NCI-H1092 (cell line): Measurements from ENCODE around the gene PGP.

Experiments used
- DNase-seq: peaks from one replicate; lab custom pipeline; 2025; lab: John Stamatoyannopoulos, UW

The PGP gene

DNA sequence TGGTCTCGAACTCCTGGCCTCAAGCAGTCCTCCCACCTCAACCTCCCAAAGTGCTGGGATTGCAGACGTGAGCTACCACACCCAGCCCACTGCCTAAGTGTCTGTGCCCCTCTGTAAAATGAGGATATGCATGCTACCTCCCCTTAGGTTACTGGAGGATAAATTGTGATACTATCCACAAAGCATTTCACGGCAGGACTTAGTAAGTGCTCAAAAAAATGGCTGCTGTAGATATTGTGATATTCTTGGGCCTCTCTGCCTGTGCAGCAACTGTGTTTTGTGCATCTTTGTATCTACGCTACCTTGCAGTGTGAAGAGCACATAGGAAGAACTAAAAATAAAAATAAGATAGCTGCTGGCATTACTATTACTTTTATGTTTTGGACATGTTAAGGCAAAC lies 16.4 kb downstream of the PGP start:
- DNase-seq: no peak

DNA sequence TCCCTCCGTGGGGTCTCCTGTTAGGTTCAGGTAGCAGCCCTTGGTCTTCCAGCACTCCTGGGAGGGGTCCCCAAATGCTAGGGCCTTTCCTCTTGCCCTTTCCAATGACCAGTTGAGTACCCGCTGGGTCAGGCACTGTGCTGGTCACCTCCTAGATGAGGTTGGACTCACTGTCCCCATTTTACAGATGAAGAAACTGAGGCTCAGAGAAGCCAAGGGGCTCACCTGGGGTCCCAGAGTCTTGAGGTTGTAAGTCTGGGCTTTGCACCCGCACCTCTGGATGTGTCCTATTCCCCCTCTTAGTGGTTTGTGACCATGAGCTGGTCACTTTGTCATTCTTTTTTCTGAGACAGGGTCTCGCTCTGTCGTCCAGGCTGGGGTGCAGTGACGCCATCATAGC lies 16.9 kb downstream of the PGP start:
- no peak for DNase-seq

DNA sequence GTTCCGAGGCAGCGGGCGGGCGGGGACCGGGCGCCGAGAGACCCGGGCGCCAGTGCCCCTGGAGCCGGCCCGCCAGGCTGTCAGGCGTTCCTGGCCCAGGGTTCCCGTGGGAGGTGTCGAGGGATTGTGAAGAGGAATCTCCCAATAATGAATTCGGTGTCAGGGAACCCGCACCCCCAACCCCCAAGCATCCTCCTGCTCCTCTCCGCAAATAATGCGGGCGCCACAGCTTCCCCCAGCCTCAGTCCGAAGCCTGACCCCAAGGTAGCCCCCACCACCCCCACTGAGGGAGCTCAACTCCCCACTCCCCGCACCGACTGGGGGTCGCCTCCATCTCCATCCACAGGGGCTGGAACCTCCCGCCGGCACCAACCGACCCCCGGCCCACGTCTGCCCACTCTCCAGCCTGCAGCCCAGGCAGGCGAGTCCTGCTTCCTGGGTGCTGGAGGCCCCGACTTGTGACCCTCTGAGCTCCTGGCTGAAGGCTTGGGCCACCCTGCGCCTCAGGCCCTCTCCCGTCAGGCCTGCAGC lies 17.6 kb downstream of the PGP start:
- no peak for DNase-seq

DNA sequence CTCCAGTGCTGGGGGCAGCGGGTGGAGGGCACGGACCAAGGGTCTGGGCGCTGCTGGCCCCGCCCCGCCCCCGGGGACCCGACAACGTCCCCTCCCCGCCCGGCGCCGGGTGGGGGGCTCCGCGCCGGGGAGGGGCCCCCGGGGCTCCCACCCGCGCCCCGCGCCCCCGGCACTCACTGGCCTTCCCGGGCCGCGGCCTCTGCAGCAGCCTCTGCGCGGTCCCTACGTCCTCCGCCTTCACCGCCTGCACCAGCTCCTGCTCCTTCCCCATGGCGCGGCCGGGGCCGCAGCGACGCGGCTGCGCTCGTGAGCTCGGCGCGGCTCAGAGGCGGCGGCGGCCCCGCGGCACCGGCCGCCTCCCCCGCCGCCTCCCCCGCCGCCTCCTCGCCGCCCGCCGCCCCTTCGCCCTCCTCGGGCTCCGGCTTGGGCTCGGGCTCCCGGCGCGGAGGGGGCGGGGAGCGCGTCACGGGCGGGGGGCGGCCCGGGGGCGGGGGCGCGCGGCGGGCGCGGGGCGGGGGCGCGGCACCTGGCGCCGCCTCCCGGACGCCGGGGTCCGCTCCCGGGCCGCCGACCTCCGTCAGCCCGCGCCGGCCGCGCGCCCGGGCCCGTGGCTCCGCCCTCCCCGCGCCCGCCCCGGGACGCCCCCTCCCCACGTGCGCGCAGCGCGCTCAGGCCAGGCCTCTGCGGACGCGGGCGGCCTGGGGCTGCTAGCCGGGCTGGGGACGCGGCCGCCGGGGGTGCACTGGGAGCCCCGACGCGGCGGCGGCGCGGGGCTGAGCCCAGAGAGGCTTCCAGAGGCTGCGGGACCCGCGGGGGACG lies 18.3 kb downstream of the PGP start, which contains the start of gene CASKIN1:
TSS of gene CASKIN1 (minus strand) at position 444 of the 819 bp plus-strand sequence. CDS start at position 271, 173 bp downstream.
- no peak for DNase-seq

DNA sequence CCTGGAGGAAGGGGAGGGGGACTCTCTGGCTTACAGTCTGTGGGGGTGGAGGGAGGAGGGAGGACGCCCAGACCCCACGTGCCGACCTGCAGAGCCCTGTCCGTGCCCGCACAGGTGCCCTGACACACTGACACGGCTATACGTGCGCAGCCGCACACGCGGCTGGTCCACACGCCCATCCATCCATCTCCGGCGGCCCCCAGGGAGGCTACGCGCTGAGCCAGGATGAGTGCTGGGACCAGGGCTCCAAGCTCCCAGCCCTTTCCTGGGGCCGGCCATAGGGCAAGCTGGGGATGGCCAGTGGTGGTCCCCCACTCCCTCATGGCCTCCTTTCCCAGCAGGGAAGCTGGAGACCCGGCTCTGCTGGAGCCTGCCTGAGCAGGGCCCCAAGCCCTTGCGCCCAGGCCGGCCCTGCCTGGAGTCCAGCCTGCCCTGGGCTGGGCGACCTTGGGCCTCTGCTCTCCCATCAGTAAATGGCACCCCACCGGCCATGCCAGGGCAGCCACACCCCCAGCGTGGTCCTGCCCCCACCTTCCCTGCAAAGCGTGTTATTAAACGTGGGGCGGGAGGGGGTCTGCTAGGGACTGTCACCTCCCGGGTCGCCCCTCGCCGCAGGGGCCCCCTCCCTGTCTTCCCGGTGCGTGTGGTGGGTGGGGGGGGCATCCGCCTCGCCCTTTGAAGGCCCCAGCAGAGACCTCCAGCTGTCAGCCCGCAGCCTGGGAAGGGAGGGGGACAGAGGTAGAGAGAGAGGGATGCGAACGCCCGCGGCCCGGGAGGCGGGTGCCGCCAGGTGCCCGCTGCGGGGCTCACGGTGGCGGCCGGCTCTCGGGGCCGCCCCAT lies 19.1 kb downstream of the PGP start:
- no peak for DNase-seq

DNA sequence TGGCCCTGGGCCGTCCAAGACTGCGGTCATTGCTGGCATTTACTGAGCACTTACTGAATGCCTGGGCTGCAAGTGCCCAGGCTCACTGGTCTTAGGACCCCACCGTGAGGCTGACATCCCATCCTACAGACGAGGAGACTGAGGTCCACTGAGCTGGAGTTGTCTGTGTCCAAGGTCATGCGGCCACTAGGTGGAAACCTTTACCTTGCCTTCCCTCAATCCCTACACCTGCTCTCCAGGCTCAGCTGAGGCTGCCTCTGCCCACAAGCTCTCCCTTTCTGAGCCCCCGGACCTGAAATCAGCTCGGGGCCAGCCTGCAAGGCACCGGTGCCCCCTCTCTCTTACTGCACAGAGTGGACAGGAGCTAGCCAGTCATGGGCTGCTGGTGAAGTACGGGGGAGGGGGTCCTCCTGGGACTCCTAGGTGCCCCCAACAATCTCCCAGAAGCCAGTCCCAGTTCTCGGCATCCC lies 19.8 kb downstream of the PGP start:
- peak; percentile 41 for DNase-seq

DNA sequence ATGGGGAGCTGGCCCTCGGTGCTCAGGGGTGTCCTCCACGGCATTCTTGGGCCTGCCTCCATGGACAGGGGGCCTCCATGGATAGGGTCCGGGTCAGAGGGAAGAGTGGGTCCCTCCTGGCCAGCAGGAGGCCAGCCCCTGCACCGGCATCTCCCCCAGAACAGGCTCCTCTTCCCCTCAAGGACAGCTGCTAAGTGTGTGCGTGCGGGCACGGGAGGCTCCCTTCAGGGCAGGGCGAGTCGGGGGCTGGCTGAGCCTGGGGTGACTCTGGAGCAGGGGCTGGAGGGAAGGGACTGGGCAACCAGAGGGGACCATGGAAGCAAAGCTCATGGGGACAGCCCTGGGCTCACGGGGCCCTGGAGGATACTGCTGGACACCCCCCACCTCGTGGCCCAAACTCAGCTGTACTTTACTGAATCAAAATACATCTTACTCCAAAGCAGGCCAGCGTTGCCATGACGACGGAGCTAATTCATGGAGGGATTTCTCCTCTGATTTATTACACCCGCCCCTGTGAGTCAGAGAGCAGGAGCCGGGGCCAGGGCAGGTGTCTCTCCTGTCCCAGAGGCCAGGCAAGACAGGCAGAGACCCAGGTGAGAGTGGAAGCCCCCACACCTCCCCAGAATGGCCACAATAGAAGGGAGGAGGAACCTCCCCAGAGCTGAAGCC lies 20.3 kb downstream of the PGP start:
- DNase-seq: no peak

DNA sequence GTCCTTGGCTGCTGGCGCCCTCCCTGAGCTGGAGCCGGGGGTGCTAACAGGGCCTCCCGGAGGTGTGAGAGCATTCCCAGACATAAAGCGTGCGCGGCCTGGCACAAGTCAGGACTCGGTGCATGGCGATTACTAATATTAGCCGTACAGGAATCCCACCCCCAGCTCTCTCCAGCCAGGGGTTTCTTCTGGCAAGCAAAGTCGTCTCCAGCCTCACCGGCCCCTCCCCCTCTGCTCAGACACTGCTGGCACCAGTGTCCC lies 23.3 kb downstream of the PGP start:
- no peak for DNase-seq

DNA sequence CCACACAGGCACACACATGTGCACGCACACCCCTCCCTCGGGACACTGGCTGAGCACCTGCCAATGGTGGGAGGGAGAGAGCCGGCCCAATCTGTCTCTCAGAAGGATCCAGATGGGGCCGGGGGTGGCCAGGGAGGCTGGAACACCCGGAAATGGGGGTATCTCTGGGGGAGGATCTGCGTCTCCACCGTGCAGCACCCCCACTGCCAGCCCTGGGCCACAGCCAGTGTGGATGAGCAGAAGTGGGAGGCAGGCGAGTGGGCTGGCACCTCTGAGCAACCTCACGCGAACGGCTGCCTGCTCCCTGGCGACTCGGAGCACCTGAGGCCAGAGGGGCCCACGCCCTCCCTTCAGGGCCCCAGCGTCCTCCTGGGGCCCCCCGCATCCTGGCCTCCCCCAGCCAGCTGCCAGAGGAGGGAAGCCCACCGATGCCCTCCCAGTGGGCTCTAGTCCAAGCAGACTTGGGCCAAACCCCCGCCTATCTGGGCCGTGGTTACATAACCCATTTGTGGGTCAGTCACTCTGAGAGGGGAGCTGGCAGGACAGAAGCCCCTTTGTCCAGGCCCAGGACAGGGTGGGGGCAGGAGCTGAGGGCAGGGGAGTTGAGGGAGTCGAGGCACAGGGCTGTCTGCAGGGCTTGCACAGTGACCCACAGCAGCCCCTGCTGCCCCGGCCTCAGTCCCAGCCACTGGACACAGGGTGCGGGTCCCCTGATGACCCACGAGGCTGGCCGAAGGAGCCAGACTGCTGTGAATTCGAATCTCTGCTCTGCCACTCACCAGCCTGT lies 23.8 kb downstream of the PGP start:
- DNase-seq: no peak

DNA sequence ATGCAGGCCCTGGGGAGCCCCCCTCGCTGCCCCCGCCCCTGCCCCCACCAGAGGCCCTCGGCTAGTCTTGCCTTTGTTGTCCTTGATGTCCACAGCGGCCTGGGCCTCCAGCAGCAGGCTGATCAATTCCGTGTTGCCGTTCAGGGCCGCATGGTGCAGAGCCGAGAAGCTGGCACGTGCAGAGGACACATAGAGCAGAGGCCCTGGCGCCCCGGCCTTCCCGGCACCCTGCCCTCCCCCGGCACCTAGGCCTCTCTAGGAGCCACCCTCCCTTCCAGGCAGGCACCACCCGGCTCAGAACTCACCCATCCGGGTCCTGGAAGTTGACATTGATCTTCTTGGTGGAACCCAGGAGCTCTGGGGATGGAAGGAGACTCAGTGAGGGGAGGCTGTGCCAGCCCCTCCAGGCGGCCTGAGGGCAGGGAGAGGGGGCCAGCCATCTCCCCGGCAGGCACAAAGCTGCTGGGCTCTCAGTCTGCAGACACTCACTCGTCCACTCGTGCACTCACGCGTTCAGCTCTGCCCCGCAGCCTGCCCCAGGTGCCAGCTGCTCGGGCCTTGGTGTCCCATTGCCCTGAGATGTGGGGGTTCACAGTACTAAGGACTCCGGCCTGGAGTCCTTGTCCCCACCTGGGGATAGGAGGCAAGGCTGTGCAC lies 24.5 kb downstream of the PGP start:
- no peak for DNase-seq

DNA sequence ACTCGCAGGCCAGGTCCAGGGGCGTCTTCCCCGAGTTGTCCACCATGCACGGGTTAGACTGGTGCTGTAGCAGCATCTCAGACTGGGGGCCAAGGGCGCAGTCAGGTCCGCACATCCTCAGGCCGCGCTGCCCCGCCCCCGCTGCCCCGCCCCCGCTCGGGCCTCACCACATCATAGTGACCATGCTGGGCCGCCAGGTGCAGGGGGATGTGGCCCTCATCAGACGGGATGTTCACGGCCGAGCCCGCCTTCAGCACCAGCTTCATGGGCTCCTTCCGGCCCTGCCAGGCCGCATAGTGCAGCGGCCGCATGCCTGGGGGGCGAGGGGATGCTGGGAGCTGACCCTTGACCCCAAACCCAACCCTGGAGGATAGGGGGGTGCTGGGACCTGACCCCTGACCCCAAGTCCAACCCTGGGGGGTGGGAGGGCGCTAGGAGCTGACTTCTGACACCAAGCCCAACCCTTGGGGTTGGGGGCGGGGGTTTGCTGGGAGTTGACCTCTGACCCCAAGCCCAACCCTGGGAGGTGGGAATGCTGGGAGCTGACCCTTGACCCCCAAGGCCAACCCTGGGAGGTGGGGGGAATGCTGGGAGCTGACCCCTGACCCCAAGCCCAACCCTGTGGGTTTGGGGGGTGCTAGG lies 25.3 kb downstream of the PGP start:
- DNase-seq: no peak

DNA sequence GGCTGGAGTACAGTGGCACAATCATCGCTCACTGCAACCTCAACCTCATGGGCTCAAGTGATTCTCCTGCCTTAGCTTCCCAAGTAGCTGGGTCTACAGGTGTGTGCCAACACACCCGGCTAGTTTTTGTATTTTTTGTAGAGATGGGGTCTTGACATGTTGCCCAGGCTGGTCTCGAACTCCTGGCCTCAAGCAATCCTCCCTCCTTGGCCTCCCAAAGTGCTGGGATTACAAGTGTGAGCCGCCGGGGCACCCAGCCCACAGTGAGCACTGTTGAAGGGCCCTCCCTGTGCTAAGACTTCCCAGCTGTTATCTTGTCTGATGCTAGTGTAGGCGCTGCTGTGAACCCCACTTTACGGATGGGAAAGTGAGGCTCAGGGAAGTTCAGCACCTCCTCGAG lies 26.2 kb downstream of the PGP start:
- no peak for DNase-seq

DNA sequence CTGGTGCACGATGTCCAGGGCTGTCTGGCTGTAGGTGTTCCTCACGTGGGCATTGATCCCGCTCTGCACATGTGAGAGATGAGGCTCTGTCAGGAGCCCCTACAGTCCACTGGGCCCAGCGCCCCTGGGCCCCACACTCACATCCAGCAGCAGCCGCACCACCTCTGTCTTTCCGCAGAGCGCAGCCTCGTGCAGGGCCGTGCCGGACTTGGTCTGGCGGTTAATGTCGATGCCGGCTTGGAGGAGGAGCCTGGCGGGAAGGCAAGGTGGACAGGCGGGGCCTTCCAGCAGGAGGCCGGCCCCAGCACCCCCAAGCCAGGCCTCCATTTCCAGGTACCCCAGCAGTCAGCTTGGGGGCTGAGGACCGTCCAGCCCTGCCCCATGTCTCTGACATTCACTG lies 27.4 kb downstream of the PGP start:
- DNase-seq: no peak

DNA sequence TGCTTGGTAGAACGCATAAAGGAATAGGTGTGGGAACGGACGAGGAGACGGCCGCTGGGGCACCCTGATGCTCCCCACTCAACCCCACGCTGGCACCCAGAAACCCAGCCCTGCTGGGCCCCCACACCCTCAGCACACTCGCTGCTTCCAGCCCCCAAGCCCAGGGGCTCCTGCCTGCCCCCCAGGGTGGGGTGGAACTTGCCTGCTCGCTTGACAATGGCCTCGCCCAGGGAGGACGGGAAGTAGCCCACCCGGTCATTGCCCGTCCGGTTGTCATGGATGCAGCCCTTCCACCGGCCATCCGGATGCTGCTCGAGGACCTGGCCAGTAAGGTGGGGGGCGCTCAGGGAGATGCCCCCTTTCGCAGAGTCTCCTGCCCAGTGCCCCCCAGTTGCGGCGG lies 28.1 kb downstream of the PGP start:
- no peak for DNase-seq

DNA sequence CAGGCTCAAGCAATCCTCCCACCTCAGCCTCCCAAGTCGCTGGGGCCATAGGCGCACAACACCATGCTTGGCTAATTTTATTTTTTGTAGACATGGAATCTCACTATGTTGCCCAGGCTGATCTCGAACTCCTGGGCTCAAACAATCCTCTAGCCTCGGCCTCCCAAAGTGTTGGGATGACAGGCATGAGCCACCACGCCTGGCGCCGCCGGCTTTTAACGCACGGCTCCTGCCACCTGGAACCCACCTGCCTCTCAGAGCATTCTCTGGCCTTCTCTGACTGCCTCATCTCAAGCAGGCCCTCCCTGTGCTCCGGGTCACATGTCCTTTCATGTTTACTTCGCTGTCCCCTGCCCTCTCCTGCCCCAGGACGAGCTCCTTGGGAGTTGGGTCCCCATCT lies 28.6 kb downstream of the PGP start:
- DNase-seq: no peak

DNA sequence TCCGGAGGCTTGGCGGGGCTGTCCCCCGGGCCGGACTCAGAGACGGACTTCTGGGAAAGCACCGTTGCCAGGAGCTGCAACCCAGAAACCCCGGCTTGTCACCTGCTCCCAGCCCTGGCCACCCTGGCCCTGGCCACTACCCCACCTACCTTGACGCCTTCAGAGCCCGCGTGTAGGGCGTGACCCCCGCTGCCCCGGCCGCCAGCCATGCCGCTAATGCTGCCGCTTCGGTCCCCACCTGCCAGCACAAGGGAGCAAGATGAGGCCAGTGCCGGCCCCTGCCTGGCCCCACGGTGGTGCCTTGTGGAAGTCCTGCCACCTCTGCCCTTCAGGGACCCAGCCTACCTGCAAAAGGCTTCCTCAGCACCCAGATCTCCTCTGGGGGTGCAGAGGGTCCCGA lies 29.7 kb downstream of the PGP start:
- DNase-seq: no peak

DNA sequence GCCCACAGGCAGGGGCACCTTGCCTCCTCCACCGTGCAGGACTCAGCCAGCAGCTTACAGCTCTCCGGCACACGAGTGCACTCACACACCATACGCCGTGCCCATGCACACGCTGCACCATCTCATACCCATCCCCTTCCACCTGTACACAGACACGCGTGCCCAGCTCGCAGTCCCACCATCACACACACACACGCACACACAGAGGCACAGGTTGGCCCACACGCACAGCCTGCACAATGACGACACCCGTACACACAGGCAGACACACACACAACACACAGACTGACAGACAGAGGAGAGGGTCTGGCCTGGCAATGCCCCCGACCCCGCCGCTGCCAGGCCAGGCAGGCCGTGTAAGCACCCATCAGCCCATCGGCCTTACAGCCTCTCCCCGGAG lies 30.3 kb downstream of the PGP start:
- no peak for DNase-seq

DNA sequence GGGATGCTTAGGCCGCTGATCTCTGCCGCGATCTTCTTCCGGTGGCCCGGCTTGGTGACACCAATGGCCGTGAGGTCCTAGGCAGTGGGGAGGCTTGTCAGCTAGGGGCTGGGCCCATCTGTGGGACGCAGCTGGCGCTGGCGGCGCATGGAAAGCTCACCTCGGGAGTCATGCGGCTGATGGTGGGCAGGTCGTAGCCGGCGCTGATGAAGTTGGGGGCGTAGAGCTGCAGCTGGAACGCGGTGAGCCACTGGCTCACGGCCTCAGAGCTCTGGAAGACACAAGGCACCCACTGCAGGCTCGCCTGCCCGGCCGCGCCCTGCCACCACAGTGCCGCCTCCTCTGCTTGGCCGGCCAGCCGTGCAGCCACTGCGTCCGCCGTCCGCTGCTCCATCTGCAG lies 31.0 kb downstream of the PGP start:
- DNase-seq: no peak

DNA sequence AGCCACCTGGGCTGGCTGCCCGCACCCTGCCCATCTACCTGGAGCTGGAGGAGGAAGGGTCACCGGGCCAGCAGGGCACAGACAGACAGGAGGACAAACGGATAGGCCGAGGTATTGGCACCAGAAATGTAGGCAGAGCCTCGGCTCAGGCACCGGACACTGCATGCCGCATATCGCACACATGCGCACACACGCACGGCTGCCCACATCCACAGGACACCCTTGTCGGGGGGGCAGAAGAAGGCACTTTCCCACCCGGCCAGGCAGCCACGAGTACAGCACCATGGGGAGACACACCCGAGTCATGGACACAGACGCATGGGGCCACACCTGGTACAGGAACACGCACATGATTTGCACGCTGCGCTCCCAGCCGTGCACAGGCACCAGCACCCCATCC lies 32.7 kb downstream of the PGP start:
- DNase-seq: no peak

DNA sequence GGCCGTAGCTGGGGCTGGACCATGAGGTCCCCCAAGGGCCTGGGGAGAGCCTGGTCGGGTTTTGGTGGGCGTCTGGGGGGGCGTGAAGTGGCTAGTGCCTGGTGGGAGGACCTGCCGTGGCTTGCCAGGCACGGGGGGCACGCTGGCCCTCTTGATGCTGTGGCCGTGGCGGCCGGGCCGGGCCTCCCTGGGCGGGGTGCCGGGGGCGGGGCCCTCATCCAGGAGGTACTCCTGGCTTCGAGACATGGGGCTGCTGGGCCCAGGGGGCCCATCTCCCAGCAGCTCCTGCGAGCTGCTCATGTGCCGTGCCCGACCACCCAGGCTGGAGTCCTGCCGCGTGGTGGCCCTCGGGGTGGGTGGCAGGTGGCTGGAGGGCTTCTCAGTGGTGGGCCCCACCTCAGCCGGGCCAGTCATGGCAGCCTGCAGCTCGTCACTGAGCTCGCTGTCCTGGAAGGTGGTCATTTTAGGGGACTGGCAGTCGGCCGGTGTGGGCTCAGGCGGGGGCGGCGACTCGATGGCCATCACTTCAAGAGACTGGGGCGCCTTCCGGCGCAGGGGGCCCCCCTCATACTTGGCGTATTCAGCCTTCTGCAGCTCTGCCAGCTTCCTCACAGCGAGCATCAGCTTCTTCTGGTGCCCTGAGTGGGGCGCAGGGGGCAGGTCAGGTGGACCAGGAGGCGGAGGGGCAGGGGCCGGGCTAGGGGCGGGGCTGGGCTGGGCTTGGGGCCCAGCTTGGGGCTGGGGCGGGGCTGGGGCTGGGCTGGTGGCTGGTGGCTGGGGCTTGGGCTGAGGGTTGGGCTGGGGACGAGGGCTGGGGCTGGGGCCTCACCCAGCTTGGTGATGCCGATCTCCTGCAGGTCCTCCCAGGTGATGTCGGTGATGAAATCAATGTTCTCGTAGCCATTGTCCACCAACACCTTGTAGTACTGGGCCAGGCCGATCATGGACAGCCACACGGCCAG lies 33.4 kb downstream of the PGP start:
- DNase-seq: no peak
